Stimulated activated CD4-positive, alpha-beta T cell treated with anti-CD3 and anti-CD28 coated beads, Interleukin-2, amount 100 ng/mL, for 24 hours (primary cell): ENCODE results near the gene SPTLC2.
"Not testable (repeated sequence)": the region's sequence is repeated elsewhere in the genome, so short reads cannot be mapped to it uniquely, and the experiment has no call there.

Experiments used
- DNase-seq, 2 donors: peaks; one replicate each; pipeline ENCODE4 v3.0.0-alpha.2; 2020

SPTLC2 gene

DNA sequence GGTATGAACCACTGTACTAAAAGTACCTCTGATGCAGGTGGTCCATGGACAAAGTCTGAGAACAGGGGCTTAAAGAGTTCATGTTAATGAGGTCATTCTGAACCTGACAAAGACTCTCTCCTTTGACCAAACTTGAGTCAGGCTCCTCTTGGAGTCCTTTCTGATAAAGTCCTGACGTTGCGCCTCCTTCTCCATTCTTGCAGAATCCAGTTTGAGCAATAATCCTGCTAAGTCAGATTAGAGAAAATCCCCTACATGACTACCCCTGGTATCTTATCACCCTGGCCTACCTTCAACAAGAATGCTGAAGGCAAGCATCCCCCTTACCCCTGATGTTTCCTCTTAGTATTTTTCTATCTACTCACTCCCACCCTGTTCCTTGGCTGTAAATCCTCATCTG lies 71.9 kb downstream of the SPTLC2 start:
- no peak for DNase-seq

- DNase-seq: no peak
Measured at GRCh38 chr14:77543637-77544334, 72.7 kb downstream of the SPTLC2 start.

- no peak for DNase-seq
Measured at GRCh38 chr14:77543240-77543551, 73.2 kb downstream of the SPTLC2 start.

DNA sequence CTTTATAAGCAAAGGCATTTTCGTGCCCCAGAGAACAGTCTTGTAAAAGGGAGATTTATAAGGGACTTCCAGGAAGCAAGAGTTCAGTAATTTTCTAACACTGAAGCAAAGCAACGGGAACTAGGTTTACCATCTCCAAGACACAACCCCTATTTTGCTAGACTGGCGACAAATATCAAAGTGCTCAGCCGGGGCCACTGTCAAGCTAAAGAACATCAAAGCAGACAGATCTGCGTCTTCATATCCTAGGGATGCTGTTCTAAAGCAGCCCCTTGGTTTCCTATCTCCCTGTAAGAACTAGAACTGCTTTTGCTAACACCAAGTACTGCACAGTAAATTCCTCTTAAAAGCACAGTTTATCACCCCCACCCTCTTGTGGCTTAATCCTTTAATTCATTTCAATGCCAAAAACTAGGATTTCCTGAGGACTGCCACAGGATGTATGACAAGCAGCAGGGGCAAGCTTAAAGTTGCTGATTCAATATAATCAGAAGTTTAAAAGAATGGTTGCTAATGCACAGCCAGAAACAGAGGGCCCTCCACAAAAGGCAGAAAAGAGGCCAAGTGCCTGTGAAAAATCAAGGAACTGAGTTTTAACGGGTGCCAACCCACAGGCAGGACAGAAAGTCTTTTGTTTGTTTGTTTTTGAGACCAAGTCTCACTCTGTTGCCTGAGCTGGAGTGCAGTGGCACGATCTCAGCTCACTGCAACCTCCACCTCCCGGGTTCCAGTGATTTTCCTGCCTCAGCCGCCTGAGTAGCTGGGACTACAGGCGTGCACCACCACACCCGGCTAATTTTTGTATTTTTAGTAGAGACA lies 73.8 kb downstream of the SPTLC2 start:
- no peak for DNase-seq

DNA sequence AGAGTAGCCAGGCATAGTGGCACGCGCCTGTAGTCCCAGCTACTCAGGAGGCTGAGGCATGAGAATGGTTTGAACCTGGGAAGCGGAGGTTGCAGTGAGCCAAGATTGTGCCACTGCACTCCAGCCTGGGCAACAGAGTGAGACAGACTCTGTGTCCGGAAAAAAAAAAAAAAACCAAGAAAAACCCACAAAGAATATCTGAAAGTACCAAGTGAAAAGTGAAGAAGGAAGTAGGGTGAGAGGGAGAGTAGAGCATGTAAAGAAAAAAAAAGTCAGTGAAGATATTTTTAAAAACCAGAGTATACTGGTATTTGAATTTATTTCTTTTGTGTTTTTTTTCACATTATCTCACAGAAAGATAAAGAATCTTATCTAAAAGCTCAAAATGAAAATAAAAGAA lies 74.5 kb downstream of the SPTLC2 start:
- no peak for DNase-seq

DNA sequence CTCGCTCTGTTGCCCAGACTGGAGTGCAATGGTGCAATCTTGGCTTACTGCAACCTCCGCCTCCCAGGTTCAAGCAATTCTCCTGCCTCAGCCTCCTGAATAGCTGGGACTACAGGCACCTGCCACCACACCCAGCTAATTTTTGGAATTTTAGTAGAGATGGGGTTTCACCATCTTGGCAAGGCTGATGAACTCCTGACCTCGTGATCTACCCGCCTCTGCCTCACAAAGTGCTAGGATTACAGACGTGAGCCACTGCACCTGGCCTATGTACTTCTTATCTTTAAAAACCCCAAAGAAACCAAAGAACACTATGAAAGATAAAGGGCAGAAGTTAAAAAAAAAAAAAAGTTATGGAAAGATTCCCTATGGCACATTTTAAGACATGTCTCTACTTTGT lies 79.5 kb downstream of the SPTLC2 start:
- not testable (repeated sequence) for DNase-seq

DNA sequence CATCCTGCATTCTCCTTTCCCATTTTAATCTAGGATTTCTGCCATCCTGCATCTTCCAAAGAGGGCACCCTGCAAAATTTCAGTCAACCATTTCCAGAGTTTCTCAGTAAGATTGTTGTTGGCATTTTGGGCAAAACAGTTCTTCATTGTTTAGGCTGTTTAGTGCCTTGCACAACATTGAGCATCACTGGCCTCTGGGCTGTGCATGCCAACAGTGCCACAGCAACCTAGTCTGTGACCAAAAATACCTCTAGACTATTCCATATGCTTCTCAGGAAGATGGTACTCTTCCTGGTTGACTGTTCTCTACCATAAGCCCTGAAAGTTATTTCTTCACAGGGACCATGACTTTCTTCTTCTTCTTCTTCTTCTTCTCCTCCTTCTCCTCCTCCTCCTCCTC lies 85.4 kb downstream of the SPTLC2 start:
- no peak for DNase-seq

GRCh38 chr14:77529963-77530362 lies 86.5 kb downstream of the SPTLC2 start:
- DNase-seq: no peak

DNA sequence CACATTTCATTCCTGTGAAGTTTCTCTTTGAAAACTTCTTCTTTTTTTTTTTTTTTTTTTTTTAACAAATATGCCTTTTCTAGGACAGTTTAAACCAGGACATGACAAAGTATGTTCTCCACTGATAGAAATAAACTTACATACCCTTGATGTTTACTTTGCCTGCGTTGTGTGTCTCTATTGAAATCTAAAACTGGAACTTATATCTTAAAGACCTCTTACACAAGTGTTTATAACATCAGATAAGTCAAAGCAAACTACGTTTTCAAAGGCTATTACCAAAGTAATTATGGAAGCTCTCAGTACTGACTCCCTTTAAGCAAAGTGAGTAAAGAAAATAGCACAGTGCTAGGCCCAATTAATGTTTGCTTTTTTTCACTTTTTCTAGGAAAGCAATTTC lies 87.2 kb downstream of the SPTLC2 start:
- DNase-seq: no peak

GRCh38 chr14:77528701-77529100 lies 87.7 kb downstream of the SPTLC2 start:
- DNase-seq: not testable (repeated sequence)

DNA sequence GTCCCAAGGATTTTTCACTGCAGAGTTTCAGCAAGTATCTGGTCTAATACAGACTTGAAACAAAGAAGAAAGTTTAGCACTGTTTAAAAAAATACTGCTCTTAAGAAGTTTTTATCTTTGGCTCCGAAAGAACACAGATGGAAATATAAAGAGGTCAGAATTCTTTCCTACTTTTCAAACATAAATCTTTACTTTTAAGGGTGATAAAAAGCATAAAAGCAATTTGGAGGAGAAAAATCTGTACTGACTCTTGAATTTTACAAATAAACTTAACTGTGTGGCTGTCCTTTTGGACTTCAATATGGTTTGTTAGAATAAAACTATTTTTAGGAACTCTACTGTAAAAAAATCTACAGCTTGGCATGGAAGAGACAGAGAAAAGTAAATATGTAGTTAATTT lies 90.2 kb downstream of the SPTLC2 start:
- DNase-seq: no peak

- DNase-seq: no peak
Measured at GRCh38 chr14:77524536-77524935, 91.9 kb downstream of the SPTLC2 start.

DNA sequence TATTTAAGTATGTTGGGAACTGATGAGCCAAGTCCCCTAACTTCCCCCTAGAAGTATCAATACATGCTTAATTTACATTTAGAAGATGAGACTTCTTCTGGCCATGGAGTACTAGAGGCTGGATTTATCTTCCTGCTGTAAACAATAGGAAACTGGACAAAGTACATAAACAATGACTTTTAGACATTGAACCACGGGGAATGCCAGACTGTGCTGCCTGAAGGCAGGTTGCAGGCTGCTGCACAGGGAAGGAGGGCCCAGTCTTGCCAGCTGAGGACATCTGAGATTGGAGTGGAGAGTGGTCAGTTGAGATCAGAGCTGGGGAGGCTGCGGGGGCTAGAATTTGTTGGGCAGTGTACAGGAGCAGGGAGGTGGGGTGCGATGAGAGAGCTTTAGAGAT lies 93.3 kb downstream of the SPTLC2 start:
- no peak for DNase-seq

DNA sequence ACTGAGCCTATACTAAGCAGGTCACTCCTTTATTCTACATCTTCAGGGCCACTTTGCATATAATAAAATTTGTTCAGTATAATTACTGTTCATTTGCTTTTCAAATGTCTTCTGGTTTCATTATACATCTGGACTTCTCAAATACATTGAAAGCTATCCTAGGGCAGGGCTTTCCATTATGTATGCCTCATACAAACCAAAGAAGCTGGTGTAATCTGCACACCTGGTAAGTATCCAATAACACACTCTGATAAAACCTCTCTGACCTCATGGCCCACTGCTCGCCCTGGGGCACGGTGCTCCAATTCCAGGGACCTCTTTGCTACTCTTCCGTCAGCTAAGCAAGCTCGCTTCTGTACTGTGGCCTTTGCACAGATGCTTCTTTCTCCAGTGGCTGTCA lies 95.9 kb downstream of the SPTLC2 start:
- no peak for DNase-seq

- DNase-seq: no peak
Measured at GRCh38 chr14:77516126-77516525, 100.3 kb downstream of the SPTLC2 start.

- DNase-seq: no peak
Measured at GRCh38 chr14:77511486-77512162, 104.8 kb downstream of the SPTLC2 start.

- no peak for DNase-seq
Measured at GRCh38 chr14:77509366-77509765, 107.1 kb downstream of the SPTLC2 start.

- no peak for DNase-seq
Measured at GRCh38 chr14:77508876-77509275, 107.6 kb downstream of the SPTLC2 start.

DNA sequence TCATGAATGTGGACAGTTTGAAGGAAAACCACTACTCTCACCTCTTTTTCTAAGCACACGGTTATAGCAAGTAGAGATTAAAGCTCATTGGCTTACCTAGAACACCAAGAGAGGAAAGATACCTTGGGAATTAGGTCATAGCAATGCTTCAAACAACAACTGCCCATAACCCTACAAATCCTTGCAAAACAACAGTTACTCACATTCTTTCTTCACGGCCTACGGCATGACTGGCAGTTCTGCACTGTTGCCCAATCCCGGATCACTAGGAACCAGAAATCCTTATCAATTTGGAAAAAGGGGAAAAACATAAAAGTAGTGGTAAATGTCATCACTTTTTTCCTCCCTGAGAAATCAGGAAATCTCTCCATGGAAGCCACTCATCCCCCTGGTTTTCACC lies 108.2 kb downstream of the SPTLC2 start:
- DNase-seq: no peak

DNA sequence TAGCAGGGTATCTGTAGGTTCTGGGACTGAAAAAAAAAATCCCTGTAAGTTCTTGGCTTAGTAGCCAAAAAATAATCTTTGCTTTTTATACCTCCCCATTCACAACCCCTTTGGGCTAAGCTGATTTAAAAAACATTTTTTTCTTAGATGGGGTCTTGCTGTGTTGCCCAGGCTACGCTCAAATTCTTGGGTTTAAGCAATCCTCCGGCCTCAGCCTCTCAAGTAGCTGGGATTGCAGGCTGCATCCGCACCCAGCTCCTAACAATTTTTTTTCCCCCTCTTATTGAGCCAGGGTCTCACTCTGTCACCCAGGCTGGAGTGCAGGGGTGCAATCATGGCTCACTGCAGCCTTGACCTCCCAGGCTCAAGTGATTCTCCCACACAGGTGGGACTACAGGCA lies 108.7 kb downstream of the SPTLC2 start:
- DNase-seq: no peak

DNA sequence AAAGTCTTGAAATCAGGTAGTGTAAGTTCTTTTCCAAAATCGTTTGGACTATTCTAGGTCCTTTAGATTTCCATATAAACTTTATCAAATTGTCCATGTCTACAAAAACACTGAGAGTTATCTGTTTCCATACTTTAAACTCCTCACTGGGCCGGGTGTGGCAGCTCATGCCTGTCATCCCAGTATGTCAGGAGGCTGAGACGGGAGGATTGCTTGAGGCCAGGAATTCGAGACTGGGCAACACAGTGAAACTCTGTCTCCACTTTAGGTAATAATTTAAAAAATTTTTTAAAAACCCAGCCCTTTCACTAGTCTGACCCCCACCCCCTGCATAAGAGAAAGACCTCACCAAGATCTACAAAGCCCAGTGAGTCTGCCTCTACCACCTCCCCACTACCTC lies 111.4 kb downstream of the SPTLC2 start:
- DNase-seq: no peak

- no peak for DNase-seq
Measured at GRCh38 chr14:77503138-77503537, 113.3 kb downstream of the SPTLC2 start.

- DNase-seq: no peak
Measured at GRCh38 chr14:77502109-77502782, 114.2 kb downstream of the SPTLC2 start.
